Hematopoietic multipotent progenitor cell treated with erythropoietin and hydrocortisone succinate and interleukin-3 and kit ligand, for 4 days (in vitro differentiated cells): ENCODE data around the gene CAMKMT.
A peak's percentile ranks its signal among the peaks of the same experiment; 100 is the strongest.

ENCODE experiments used
- DNase-seq: peaks from one replicate; pipeline ENCODE4 v3.0.0-alpha.2; 2015

Gene CAMKMT

DNA sequence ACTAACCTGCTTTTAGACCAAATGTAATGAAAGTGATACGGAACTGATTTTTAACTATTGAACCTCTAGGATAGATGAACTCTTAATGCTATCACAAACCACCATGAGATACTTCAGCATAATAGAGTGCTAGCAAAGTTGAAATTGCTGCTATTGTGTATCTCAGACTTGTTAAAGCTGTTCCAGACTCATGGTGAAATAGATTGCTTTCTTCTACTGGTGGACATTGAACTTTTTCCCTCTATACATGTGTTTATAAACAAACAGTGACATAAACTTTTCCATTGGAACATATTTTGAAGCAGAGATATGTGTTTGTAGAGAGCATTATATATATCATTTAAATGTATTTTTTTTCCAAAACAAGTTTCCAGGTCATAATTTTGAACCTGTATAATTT lies 157.3 kb downstream of the CAMKMT start:
- no peak for DNase-seq

DNA sequence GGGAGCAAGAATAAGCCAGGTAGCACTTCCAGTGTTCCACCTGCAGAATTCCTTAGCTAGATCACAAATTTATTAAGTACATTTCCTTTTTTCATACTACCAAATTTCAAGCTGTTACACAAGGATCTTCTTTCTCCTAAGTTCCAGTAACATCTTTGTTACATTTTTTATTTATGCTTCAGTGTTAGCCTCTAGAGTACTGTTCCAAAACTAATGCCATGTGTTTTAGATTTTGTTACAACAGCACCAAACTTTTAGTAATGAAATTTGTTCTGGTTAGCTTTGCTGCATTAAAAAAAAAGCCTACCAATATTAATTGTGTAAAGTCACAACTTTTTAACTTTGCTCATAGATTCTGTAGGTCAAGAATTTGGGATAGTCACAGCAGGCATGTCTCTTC lies 161.1 kb downstream of the CAMKMT start:
- no peak for DNase-seq

DNA sequence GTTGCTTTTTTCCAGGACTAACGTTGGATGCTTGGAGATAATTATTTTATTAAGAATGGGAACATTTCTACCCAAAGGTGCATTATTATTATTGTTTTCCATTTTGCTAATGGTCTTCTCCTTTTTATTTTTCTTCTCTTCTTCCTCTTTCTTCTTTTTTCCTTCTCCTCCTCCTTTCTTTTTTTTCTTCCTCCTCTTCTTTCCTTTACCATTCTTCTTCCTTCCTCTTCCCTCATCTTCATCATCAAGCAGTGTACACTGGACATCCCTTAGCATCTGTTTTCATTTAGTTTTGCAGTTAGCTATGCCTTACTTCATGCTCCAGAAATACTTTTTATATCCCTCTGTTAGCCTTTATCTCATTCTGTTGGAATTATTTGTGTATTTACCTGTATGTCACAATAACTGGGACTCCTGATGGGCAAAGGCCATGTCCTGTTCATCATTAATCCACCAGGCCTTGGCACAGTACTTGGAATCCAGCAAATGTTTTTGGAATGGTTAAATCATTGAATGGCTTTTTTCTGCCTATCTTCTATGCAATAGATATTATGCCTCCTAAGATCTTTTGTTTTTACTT lies 162.7 kb downstream of the CAMKMT start:
- no peak for DNase-seq

DNA sequence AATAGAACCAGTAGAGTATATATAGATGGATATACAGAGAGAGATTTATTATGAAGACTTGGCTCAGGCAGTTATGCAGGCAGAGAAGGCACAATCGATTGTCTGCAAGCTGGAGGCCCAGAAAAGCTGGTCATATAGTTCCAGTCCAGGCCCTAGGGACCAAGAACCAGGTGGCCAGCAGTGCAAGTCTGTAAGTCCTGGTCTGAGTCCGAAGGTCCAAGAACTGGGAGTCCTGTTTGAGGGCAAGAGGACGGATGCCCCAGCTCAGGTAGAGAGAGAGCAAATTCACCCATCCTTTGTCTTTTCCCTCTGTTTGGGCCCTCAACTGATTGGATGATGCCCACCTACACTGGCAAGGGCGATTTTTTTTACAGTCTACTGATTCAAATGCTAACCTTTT lies 164.6 kb downstream of the CAMKMT start:
- no peak for DNase-seq

DNA sequence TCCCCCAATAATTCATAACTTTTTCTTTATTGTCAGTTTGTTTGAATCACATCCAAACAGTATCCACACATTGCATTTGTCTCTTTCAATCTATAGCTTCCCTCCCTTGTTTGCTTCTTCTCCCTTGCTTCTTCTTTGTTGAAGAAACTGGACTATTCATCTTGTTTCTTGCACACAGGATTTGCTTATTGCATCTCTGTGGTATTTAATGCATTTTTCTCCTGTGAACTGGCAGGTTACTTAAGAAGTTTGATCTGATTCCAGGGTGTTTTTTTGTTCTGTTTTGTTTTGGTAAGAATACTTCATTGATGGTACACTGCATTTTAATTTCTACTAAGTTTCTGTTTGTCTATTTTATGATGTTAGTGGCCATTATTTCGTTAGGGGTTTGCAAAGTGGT lies 166.8 kb downstream of the CAMKMT start:
- no peak for DNase-seq

DNA sequence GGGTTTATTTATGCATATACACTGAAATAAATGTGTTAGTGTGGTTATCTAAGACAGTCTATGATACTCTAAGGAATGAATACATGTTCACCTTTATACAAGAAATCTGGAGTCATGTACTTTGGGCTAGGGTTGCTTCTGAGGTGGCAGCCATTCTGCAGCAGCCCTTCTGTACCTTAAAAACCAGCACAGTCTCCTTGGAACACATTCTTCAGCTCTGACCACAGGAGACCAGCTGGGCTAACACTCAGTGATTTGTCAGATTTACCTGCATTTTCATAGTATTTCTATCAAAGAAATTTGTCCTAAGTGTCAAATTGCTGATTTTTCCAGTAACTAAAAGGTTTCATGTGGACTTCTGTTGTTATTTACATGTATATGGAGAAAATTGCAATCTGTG lies 167.7 kb downstream of the CAMKMT start:
- no peak for DNase-seq

DNA sequence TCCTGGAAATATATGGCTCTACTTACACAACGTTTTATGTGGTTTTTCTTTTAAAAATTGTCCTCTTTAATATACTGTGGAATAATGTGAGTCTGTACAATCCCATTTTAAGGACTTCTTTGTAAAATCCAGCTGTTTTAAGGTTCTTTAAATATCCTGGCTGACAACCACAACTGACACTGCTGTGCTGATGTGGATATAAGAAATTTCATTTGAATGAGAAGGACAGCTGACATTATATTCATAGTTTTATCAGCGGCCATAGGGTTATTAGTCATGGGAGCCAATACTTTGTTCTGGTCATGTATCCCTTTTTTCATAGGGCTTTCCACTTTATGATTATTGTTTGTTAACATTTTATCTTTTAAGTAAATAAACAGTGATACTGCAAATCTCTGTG lies 169.5 kb downstream of the CAMKMT start:
- no peak for DNase-seq

DNA sequence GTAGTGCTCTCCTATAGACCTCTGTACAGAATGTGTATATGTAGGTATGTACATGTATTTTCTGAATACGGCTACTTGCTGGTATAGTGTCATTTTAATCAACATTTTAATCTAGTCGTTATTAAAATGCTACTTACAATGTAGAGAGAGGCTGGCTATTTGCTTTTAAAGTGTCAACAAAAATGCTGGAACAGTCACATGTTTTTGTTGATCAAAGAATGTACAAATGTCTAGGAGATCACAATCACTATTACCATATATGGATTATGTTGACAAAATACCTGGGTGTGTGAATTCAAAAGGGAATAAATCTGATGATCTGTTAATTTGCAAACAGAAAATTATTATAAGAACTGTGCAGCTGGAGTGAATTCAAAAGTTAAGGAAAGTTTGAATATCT lies 170.3 kb downstream of the CAMKMT start:
- no peak for DNase-seq

DNA sequence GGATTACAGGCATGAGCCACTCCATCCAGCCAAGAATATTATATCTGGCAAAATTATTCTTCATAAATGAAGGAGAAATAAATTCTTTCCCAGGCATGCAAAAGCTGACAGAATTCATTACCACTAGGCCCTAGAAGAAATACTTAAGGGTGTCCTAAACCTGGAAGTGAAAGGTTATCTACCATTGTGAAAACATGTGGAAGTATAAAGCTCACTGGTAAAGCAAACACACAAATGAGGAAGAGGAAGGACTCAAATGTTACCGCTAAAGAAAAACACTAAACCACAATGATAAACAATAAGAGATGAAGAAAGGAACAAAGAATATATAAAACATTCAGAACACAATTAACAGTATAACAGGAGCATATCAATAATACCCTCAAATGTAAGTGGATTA lies 171.8 kb downstream of the CAMKMT start:
- peak; percentile 13 for DNase-seq

DNA sequence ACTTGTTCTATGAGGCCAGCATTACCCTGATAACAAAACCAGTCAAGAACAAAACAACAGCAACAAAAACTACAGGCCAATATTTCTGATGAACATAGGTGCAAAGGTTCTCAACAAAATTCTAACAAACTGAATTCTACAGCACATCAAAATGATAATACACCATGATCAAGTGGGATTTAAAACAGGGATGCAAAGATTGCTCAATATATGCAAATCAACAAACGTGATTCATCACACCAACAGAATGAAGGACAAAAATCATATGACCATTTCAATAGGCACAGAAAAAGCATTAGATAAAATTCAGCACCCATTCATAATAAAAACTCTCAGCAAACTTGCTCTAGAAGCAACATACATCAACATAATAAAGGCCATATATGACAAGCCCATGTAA lies 173.6 kb downstream of the CAMKMT start:
- no peak for DNase-seq

DNA sequence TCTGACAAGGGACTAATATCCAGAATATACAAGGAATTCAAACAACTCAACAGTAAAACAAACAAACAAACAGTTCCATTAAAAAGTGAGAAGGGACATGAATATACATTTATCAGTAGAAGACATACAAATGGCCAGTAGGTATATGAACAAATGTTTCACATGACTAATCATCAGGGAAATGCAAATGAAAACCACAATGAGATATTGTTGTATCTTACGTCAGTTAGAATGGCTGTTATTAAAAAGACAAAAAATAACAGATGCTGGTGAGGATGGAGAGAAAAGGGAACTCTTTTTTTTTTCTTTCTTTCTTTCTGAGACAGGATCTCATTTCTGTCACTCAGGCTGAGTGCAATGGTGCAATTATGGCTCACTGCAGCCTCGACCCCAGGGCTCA lies 175.5 kb downstream of the CAMKMT start:
- peak; percentile 10 for DNase-seq

DNA sequence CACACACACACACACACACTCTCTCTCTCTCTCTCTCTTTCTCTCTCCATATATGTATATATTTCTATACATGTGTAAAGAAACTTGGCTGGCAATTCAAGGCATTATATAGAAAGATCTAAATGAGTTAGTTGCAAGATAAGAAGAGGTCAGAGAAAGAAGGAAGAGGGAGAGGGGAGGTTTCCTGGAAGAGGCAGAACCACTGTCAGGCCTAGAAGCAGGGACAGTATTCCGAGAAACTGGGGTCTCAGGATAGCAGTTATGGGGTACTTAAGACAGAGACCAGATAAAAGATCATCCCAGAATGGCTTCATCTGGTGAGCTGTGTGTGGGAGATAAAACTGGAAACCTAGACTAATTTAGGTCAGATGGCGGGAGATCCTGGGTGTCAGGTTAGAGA lies 180.8 kb downstream of the CAMKMT start:
- DNase-seq, result peak; percentile 47

DNA sequence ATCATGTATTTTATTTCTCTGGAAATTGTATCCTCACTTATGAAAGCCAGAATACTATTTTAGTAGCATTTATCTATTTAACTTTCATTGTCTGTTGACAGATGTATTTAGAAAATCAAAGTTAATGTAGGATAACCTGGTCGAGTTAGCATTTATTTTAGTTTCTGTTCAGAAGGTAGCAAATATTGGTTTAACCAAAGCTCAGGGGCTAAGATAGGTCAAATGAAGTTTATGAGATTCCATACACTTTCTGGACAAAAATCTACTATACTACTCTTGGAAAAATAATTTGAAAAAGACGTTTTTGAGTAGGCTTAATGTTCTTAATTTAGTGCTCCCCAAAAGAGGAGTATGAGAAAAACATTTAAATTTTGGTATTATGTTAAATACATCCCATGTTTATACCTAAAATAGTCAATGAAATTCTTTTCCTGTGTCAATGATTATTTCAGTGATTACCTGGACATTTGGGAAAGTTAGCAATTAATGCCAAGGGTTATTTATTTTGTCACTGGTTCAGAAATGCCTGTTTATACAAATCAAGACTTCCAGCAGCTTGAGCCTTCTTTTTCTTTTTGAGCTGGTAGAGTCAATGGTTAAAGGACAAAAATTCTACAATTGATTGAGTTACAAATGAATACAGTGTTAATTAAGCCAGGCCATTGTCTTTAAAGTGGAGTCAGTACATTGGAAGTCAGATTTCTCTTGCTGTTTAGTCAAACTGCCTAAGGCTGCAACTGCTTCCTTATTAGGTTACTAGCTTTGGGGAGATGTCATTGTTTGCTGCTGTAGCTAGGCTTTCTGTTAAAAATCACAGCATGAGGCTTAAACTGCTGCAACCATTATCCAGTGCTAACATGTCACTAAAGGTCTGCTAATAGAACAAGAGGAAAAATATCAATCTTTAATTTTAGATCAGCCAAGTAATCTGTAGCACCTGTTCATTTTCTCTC lies 182.3 kb downstream of the CAMKMT start:
- DNase-seq, result no peak

DNA sequence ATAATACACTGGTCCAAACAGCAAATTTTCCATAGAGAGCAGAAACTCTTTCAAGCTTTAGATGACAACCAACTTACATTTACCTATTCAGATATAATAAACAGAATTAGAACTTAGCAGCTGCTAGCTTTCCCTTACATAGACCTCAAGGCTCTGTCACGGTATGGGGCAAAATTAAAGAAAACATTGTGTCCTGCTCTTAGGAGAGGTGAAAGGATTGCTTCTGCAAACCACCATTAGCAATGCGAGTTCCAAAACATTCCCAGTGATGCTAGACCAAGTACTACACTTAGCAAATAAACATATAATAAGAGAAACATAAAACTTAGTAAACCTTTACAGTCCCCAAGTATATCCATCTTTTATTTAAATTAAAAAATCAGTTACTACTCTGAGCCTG lies 183.3 kb downstream of the CAMKMT start:
- DNase-seq, result no peak

DNA sequence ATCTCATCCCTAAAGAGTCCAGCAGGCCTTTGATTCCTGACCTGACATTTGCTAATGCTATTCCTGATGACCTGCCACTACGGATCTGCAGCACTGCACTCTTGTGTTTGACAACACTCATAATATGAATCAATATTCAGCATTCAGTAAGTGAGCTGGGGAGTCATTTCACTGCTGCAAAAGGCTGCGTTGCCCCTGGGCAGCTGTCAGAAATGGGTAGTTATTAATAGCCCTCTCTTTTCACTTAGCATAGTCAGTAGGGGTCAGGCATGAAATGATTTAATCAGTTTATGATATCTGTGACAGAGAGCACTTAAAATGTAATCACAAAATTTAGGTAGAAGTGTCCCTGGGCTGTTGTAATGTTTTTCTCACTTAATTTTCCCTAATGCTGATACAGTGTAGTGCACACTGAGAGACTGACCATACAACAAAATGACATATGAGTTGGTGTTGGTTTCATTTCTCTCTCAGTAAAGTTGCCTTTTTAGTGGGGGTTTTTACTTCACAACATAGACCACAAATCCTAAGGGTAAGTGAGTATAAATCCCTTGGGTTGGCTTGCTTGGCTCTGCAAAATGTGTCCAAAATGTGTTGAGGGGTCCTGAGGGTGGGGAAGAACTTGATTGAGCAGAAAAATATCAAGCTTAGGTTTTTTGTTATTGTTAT lies 184.8 kb downstream of the CAMKMT start:
- DNase-seq, result no peak

DNA sequence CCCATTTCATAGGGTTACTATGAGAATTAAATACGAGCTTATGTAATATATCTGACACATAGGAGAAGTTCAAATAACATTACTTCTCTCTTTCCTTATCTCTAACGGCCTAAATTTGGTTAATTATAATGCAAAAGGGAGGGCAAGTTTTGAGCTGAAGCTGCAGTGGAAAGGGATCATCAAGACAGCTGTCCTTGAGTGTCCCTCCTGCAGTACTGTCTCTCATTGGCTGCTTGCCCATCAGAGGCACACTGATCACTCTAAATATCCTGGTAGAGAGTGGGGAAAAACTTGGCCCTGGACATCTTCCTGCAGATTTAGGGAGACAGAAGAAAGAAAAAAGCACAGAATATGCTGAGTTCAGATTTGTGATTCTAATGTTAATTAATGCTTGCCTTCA lies 186.0 kb downstream of the CAMKMT start:
- DNase-seq, result peak; percentile 36

DNA sequence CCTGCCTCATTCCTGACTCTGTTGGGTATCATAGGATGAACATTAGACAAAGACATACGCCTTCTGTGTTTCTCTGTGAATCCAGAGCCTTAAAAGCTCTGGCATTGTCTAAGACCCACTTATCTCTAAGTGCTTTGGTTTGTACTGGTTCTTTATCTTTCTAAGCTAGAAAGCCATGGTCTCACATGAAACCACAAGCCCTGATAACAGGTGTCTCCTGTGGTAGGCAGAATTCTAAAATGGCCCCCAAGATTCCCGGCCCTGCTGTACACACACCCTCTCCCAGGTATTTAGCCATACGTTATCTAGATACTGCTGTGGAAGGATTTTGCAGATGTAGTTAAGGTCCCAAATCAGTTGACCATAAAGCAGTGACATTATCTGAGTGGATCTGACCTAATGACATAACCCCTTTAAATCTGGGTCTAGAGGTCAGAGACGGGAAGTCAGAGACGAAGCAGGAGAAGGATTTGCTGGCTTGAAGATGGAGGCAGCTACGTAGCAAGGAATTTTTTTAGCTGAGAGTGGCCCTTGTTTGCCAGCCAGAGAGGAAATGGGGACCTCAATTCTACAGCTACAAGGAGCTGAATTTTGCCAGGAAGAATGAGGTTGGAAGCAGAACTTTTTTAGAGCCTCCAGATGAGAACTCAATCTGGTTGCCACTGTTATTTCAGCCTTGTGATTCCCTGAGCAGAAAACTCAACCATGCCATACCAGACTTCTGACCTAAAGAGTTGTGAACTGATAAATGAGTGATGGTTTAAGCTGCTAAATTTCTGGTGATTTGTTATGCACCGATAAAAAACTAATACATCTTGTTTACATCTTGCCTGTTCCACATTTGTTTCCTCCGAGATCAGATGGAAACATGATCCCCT lies 186.7 kb downstream of the CAMKMT start:
- DNase-seq, result no peak

DNA sequence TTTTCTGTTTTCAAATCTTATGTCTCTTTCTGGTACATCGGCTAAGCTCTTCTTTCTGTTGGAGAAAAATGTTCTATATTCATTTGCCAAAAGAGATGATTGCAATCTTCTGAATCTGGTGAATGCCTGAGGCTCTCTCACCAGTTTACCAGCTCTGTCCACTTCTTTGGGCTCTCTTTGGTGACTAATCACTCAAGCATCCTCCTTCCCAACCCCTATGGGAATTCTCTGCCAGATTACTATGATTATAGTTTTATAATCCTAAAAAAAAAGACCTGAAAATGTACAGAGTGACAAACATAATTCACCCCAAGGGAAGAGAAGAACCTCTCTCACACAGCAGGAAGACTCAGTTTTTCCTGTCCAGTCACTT lies 187.3 kb downstream of the CAMKMT start:
- no peak for DNase-seq

DNA sequence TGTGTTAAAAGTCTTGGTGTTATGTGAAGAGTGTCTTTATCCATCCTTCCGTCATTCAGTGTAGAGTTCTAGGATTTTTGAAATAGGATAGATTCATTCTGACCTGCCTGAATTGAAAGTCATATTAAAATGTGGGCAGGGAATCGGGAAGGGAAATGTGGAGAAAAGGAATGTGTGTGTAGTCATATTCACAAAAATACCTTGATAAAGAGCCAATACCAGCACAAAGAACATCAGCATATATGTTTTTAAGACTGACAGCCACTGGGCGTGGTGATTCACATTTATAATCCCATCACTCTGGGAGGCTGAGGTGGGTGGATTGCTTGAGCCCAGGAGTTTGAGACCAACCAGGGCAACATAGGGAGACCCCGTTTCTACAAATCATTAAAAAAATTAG lies 188.1 kb downstream of the CAMKMT start:
- no peak for DNase-seq

DNA sequence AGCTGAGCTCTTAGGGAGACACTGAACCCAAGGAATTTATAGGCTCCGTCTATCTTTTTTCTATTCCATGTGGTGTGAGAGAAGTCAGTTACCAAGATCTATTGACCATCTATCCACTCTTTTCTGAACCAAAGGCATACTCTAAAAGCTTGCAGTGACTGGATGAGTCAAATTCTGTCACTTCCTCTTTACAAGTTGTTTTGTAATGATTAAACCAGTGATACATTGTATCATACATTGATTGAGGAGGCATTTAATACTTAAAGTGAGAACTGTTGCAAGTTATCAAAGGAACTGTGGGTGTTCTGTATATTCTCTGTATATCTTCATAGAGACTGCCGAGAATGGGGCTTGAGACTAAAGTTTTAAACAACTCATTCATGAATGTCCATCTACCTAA lies 188.8 kb downstream of the CAMKMT start:
- DNase-seq, result peak; percentile 18

DNA sequence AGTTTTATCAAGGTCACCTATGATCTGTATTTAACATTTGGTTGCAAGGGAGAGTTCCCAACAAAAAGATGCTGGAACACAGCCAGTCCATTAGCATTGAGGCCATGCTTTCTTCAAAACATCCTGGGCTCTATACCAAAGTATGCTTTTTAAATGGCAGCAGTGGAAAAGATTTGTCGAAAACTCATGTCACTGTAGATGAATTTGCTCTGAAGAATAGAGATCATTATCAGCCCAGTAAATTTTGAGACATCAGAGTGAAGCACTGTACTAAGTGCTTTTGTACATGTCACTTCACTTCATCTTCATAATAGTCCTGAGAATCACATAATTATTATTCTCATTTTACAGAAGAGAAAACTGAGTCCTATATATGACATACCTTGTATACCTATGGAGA lies 189.8 kb downstream of the CAMKMT start:
- no peak for DNase-seq

DNA sequence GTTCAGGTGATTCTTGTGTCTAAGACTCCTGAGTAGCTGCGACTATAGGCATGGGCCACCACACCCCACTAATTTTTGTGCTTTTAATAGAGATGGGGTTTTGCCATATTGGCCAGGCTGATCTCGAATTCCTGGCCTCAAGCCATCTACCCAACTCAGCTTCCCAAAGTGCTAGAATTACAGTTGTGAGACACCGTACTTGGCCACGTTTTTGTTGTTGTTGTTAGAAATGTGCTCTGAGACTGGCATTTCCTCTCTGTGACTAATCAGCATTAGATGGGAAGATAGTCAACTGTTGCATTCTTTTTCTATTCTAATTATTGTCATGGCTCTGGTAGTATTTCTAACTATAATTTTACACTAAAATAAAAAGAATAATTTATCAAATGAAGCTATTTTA lies 191.7 kb downstream of the CAMKMT start:
- no peak for DNase-seq

DNA sequence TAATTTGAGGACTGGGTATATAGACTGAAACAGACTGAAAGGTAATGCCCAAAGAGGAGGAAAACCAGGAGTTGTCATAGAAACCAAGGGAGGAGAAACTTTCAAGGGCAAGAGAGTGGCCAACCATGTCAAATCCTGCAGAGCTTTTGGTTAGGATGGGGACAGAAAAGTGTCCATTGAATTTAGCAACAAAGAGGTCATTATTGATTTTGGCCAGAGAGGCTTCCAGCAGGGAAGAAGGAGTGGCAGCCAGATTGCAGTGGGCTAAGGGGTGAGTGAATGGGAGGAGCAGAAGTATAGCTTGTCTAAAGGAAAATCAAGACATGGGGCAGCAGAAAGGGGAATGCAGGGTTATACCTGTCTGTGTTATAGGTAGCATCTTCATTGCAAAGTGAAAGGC lies 194.0 kb downstream of the CAMKMT start:
- DNase-seq, result no peak
